Smooth muscle cell (in vitro differentiated cells): ENCODE measurements around the gene SHROOM4. TPM values are rescaled to one million over a fixed set of nuclear protein-coding genes. Genes with fewer than 3 reads are reported as not detected.

Experiments used
- DNase-seq: peaks from one replicate; lab custom pipeline; 2025; ENCODE audit not compliant: unreplicated experiment; lab: John Stamatoyannopoulos, UW
- H2AFZ ChIP-seq: fragments of 200-600 bp; sonication (generic); 2 replicates; pipeline ENCODE4 v1.6.0; 2016; ENCODE audit warnings: antibody characterized with exemption, low read depth, mild to moderate bottlenecking
- H3F3A ChIP-seq: fragments of 200-600 bp; sonication (generic); 2 replicates; pipeline ENCODE4 v1.6.0; 2017; ENCODE audit warnings: antibody characterized with exemption, low read depth
- H3K27ac ChIP-seq: fragments of 200-600 bp; sonication (generic); 2 replicates; pipeline ENCODE4 v1.5.1; 2016; ENCODE audit warnings: low read depth, mild to moderate bottlenecking
- H3K27me3 ChIP-seq: fragments of 200-600 bp; sonication (generic); 2 replicates; pipeline ENCODE4 v1.6.1; 2016; ENCODE audit warnings: low read depth, mild to moderate bottlenecking
- H3K36me3 ChIP-seq: fragments of 200-600 bp; sonication (generic); 2 replicates; pipeline ENCODE4 v1.5.1; 2016; ENCODE audit warnings: low read depth
- H3K4me1 ChIP-seq: fragments of 200-600 bp; sonication (generic); 2 replicates; pipeline ENCODE4 v1.5.1; 2016; ENCODE audit warnings: low read depth
- H3K4me2 ChIP-seq: fragments of 200-600 bp; sonication (generic); 2 replicates; pipeline ENCODE4 v1.6.0; 2016; ENCODE audit warnings: mild to moderate bottlenecking
- H3K4me3 ChIP-seq: fragments of 200-600 bp; sonication (generic); 2 replicates; pipeline ENCODE4 v1.5.1; 2016; ENCODE audit warnings: mild to moderate bottlenecking
- H3K79me2 ChIP-seq: fragments of 200-600 bp; sonication (generic); 2 replicates; pipeline ENCODE4 v1.6.0; 2016; ENCODE audit warnings: low read depth, mild to moderate bottlenecking
- H3K9ac ChIP-seq: fragments of 200-600 bp; sonication (generic); 2 replicates; pipeline ENCODE4 v1.6.0; 2016; ENCODE audit warnings: low read depth
- H3K9me3 ChIP-seq: fragments of 200-600 bp; sonication (generic); replicated peaks from 2 replicates; pipeline ENCODE4 v1.5.1; 2016; ENCODE audit warnings: low read depth
- H4K20me1 ChIP-seq: fragments of 200-600 bp; sonication (generic); 2 replicates; pipeline ENCODE4 v1.6.0; 2016; ENCODE audit warnings: low read depth
- CTCF ChIP-seq: fragments of 200-600 bp; sonication (generic); IDR thresholded peaks from 2 replicates; pipeline ENCODE4 v1.5.1; 2017; ENCODE audit warnings: borderline replicate concordance, mild to moderate bottlenecking, antibody characterized with exemption; ENCODE audit not compliant: insufficient read depth, poor library complexity, severe bottlenecking
- WGBS: methylation state at CpG from one replicate; pipeline ENCODE4 v1.1.7; 2016; ENCODE audit warnings: low lambda C conversion rate; 5-methylcytosine and 5-hydroxymethylcytosine counted together
- polyA plus RNA-seq: library from polyadenylated mRNA; unstranded; fragments of >200 nt; fragmentation: Nextera tagmentation; extraction: Ambion mirVana; gene quantifications from 2 replicates; pipeline ENCODE4 v1.2.1, GENCODE V29; 2016
- total RNA-seq: library from RNA; depleted of rRNA; stranded (reverse); fragments of >200 nt; gene quantifications from 2 replicates; pipeline ENCODE4 v1.2.3, GENCODE V29; 2014

Gene SHROOM4
- total and polyA plus RNA-seq, 2 experiments from 2014 or later, result 1.1 to 7.9 TPM

GRCh38 chrX:50762578-50762977, 51.4 kb downstream of the SHROOM4 start:
- no peak overlapping the region for H2AFZ ChIP-seq
- H3K27me3 ChIP-seq, result no peaks in the 10 kb centered on the region
- H3K36me3 ChIP-seq, result no peaks in the 10 kb centered on the region
- H3K79me2 ChIP-seq, result peaks cover 9% of the 10 kb centered on the region
- H4K20me1 ChIP-seq, result no peaks in the 10 kb centered on the region
- no peak overlapping the region for H3K4me3 ChIP-seq
- no peak overlapping the region for H3K27ac ChIP-seq
- no peaks in the 10 kb centered on the region for H3K9me3 ChIP-seq
- no peak for TF ChIP-seq CTCF
- no peak for DNase-seq
- H3F3A ChIP-seq, result no peaks in the 10 kb centered on the region
- H3K4me2 ChIP-seq, result no peak overlapping the region
- 87% methylated on average over 2 of the region's 2 CpGs for WGBS
- H3K4me1 ChIP-seq, result no peaks in the 10 kb centered on the region
- no peak overlapping the region for H3K9ac ChIP-seq

GRCh38 chrX:50756276-50756675, 57.7 kb downstream of the SHROOM4 start:
- DNase-seq, result no peak
- Histone ChIP-seq H3K27me3 (no peaks in the 10 kb centered on the region), H2AFZ (no peak overlapping the region), H3K4me1 (no peaks in the 10 kb centered on the region), H3K79me2 (no peaks in the 10 kb centered on the region), H3K4me2 (no peak overlapping the region), H4K20me1 (no peaks in the 10 kb centered on the region), H3K4me3 (no peak overlapping the region), H3F3A (no peaks in the 10 kb centered on the region), H3K36me3 (no peaks in the 10 kb centered on the region), H3K9ac (no peak overlapping the region), H3K27ac (no peak overlapping the region), H3K9me3 (no peaks in the 10 kb centered on the region)
- no peak for TF ChIP-seq CTCF
- WGBS, result 80% methylated on average over 3 of the region's 3 CpGs

DNA sequence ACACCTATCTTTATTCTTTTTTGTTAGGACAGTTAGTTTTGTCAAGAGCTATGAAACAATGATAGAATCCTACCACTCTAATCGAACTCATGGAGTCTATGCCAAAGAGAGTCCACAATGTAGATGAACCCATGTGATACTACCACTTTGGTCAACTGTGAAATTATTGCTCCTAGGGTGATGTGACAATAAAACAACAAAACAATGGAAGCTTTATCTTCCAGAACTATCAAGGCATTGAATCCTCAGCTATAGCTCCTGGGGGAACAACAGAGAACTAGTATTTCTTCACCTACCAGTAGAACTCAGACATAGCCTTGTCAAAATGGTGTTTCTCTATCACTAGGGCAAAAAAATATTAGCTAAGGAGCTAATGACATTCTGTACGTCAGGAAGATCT, 62.9 kb downstream of the SHROOM4 start:
- TF ChIP-seq CTCF, result no peak
- Histone ChIP-seq H3K4me3 (no peak overlapping the region), H3F3A (no peaks in the 10 kb centered on the region), H3K4me2 (no peak overlapping the region), H3K9me3 (no peaks in the 10 kb centered on the region), H3K9ac (no peak overlapping the region), H2AFZ (no peak overlapping the region), H4K20me1 (no peaks in the 10 kb centered on the region), H3K4me1 (no peaks in the 10 kb centered on the region), H3K36me3 (no peaks in the 10 kb centered on the region), H3K27me3 (no peaks in the 10 kb centered on the region), H3K79me2 (no peaks in the 10 kb centered on the region), H3K27ac (no peak overlapping the region)
- 67% methylated on average over 2 of the region's 2 CpGs for WGBS
- DNase-seq, result no peak

GRCh38 chrX:50747471-50747900, 66.5 kb downstream of the SHROOM4 start:
- no peaks in the 10 kb centered on the region for H3K27me3 ChIP-seq
- 68% methylated on average over 1 of the region's 1 CpG for WGBS
- no peak for DNase-seq
- peak; percentile 72 for TF ChIP-seq CTCF
- H4K20me1 ChIP-seq, result no peaks in the 10 kb centered on the region
- no peaks in the 10 kb centered on the region for H3K4me1 ChIP-seq
- no peak overlapping the region for H3K27ac ChIP-seq
- H3K4me3 ChIP-seq, result no peak overlapping the region
- H3K9me3 ChIP-seq, result no peaks in the 10 kb centered on the region
- no peak overlapping the region for H2AFZ ChIP-seq
- H3F3A ChIP-seq, result no peaks in the 10 kb centered on the region
- H3K4me2 ChIP-seq, result no peak overlapping the region
- H3K9ac ChIP-seq, result no peak overlapping the region
- no peaks in the 10 kb centered on the region for H3K36me3 ChIP-seq
- H3K79me2 ChIP-seq, result no peaks in the 10 kb centered on the region
